SK-N-SH (cell line): ENCODE measurements around the gene BMP7. TPM values are rescaled to one million over a fixed set of nuclear protein-coding genes. Genes with fewer than 3 reads are reported as not detected.

ENCODE experiments used
- CTCF ChIA-PET: fragments of 300-600, 350-600 bp; formaldehyde crosslinking; extraction: SDS; loops from one replicate; lab custom pipeline; 2021; lab: Yijun Ruan, JAX
- POLR2A ChIA-PET: fragments of 350-600 bp; sonication (Branson Sonifier 250); formaldehyde crosslinking; extraction: SDS; loops from one replicate; lab custom pipeline; 2020; ENCODE audit warnings: antibody characterized with exemption, inconsistent platforms; lab: Yijun Ruan, JAX
- DNase-seq: peaks from one replicate; pipeline ENCODE4 v3.0.0; 2012
- H2AFZ ChIP-seq: fragments of 200-600 bp; sonication (generic); 2 replicates; pipeline ENCODE4 v1.8.1; 2016; ENCODE audit warnings: antibody characterized with exemption, mild to moderate bottlenecking, low read depth
- H3F3A ChIP-seq: fragments of 200-600 bp; sonication (generic); replicated peaks from 2 replicates; pipeline ENCODE3; 2016; ENCODE audit warnings: antibody characterized with exemption, mild to moderate bottlenecking; ENCODE audit not compliant: insufficient read depth
- H3K27ac ChIP-seq, 2 experiments: fragments of 200-500 bp in 1 of 2; fragments of 200-600 bp in 1 of 2; sonication (Bioruptor generic) in 1 of 2; sonication (generic), shearing (Covaris generic) in 1 of 2; 2 replicates each; pipeline versions ENCODE4 v1.5.1 to v1.6.1; 2014 to 2016; ENCODE audit warnings: low read depth in 2 of 2, inconsistent platforms in 1 of 2, low read length in 1 of 2, mild to moderate bottlenecking in 1 of 2, mixed read lengths in 1 of 2
- H3K27me3 ChIP-seq: fragments of 200-600 bp; sonication (generic), shearing (Covaris generic); 2 replicates; pipeline ENCODE4 v1.6.1; 2016; ENCODE audit warnings: mixed run types; ENCODE audit not compliant: insufficient read depth
- H3K36me3 ChIP-seq, 2 experiments: fragments of 200-500 bp in 1 of 2; fragments of 200-600 bp in 1 of 2; sonication (Bioruptor generic) in 1 of 2; sonication (generic) in 1 of 2; replicated peaks in 1 of 2; 2 replicates each; pipeline versions ENCODE3 to v1.5.1; 2014 to 2016; ENCODE audit warnings: low read length in 1 of 2, mild to moderate bottlenecking in 1 of 2; ENCODE audit not compliant: insufficient read depth in 2 of 2, control insufficient read depth in 1 of 2
- H3K4me1 ChIP-seq, 2 experiments: fragments of 200-500 bp in 1 of 2; fragments of 200-600 bp in 1 of 2; sonication (Bioruptor generic) in 1 of 2; sonication (generic), shearing (Covaris generic) in 1 of 2; 2 replicates each; pipeline versions ENCODE4 v1.5.1 to v1.6.1; 2014 to 2016; ENCODE audit warnings: low read depth in 1 of 2, low read length in 1 of 2, mixed run types in 1 of 2; ENCODE audit not compliant: insufficient read depth in 2 of 2, control insufficient read depth in 1 of 2
- H3K4me2 ChIP-seq: fragments of 200-600 bp; sonication (generic), shearing (Covaris generic); 2 replicates; pipeline ENCODE4 v1.6.1; 2017; ENCODE audit warnings: mixed run types
- H3K4me3 ChIP-seq, 2 experiments: fragments of 200-500 bp in 1 of 2; fragments of 200-600 bp in 1 of 2; sonication (Bioruptor generic) in 1 of 2; sonication (generic), shearing (Covaris generic) in 1 of 2; 2 replicates each; pipeline versions ENCODE4 v1.5.1 to v1.8.1; 2014 to 2016; ENCODE audit warnings: low read depth in 2 of 2, inconsistent platforms in 1 of 2, low read length in 1 of 2, mild to moderate bottlenecking in 1 of 2, mixed read lengths in 1 of 2, moderate library complexity in 1 of 2
- H3K79me2 ChIP-seq: fragments of 200-600 bp; sonication (generic); 2 replicates; pipeline ENCODE4 v1.8.1; 2017; ENCODE audit warnings: mild to moderate bottlenecking; ENCODE audit not compliant: insufficient read depth
- H3K9ac ChIP-seq: fragments of 200-600 bp; sonication (generic); 2 replicates; pipeline ENCODE4 v1.6.1; 2017; ENCODE audit warnings: mixed run types
- H3K9me2 ChIP-seq: fragments of 200-600 bp; sonication (generic); 2 replicates; pipeline ENCODE4 v1.6.1; 2017; ENCODE audit warnings: mixed run types
- H3K9me3 ChIP-seq: fragments of 200-600 bp; sonication (generic); 2 replicates; pipeline ENCODE4 v1.6.1; 2017; ENCODE audit warnings: mixed run types, mild to moderate bottlenecking, moderate library complexity
- H4K20me1 ChIP-seq: fragments of 200-600 bp; sonication (generic); 2 replicates; pipeline ENCODE4 v1.6.1; 2017; ENCODE audit warnings: mild to moderate bottlenecking, mixed run types; ENCODE audit not compliant: insufficient read depth
- JUND ChIP-seq: IDR thresholded peaks from 2 replicates; pipeline ENCODE4 v1.4.0; 2012
- MEF2A ChIP-seq: IDR thresholded peaks from 2 replicates; pipeline ENCODE4 v1.4.0; 2012; ENCODE audit warnings: low read depth, borderline replicate concordance
- RXRA ChIP-seq: IDR thresholded peaks from 2 replicates; pipeline ENCODE4 v1.4.0; 2012; ENCODE audit warnings: low read depth, mild to moderate bottlenecking, borderline replicate concordance
- SIN3A ChIP-seq: IDR thresholded peaks from 2 replicates; pipeline ENCODE4 v1.6.1; 2012; ENCODE audit warnings: low read depth, mild to moderate bottlenecking, low read length, moderate library complexity, borderline replicate concordance
- TEAD4 ChIP-seq: IDR thresholded peaks from 2 replicates; pipeline ENCODE4 v1.4.0; 2012; ENCODE audit warnings: mild to moderate bottlenecking, borderline replicate concordance; ENCODE audit not compliant: insufficient read depth
- WGBS: methylation state at CpG from one replicate; pipeline ENCODE4 v1.1.6; 2017; ENCODE audit warnings: low lambda C conversion rate; 5-methylcytosine and 5-hydroxymethylcytosine counted together
- polyA plus RNA-seq, 3 experiments: library from polyadenylated mRNA; depleted of rRNA; stranded (reverse); fragments of >200 nt; gene quantifications; 2 replicates each; pipeline ENCODE4 v1.2.3, GENCODE V29; 2012
- TF ChIP-seq, protein P1 (sequence below): IDR thresholded peaks from 2 replicates; pipeline ENCODE4 v1.6.1; 2012; ENCODE audit warnings: mild to moderate bottlenecking, low read depth, low read length, moderate library complexity
- TF ChIP-seq, protein P2 (sequence below): fragments of 150-350 bp; IDR thresholded peaks from 2 replicates; pipeline ENCODE4 v1.6.1; 2017; ENCODE audit warnings: antibody characterized with exemption, low read length, low read depth, borderline replicate concordance
- TF ChIP-seq, protein P3 (sequence below): IDR thresholded peaks from 2 replicates; pipeline ENCODE4 v1.4.0; 2012; ENCODE audit warnings: low read depth, borderline replicate concordance
- TF ChIP-seq, protein P4 (sequence below): IDR thresholded peaks from 2 replicates; pipeline ENCODE4; 2012
- TF ChIP-seq, protein P5 (sequence below): IDR thresholded peaks from 2 replicates; pipeline ENCODE4 v1.4.0; 2012; ENCODE audit warnings: low read depth, borderline replicate concordance
- TF ChIP-seq, protein P6 (sequence below): fragments of 200-600 bp; sonication (generic); IDR thresholded peaks from 2 replicates; pipeline ENCODE4 v1.6.1; 2017; ENCODE audit warnings: antibody characterized with exemption, mild to moderate bottlenecking, moderate library complexity
- TF ChIP-seq, protein P7 (sequence below): fragments of 150-350 bp; IDR thresholded peaks from 2 replicates; pipeline ENCODE4 v1.6.1; 2016; ENCODE audit warnings: mild to moderate bottlenecking, low read depth, low read length

The BMP7 gene
- polyA plus RNA-seq, 1 of the 3 experiments (the other 2 are of a cell fraction) = not detected

DNA sequence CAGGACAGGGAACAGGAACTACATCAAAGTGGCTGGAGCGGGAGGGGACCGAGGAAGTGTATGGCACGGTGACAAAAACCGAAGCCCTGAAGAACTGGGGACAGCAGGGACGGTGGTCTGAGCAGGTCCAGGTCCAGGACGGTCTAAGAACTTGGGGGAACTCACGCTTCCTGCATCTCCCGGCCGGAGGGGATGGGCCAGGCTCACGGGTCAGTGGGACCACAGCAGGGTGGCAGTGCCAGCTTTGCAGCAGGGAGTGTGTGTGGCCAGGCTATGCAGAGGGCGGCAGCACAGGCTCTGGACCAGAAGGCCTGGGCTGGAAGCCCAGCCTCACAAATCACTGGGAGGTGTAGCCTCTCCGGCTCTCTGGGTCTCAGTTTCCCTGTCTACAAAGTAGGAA is 123.8 kb downstream of the BMP7 start (continued):
- TF ChIP-seq, protein P1, sequence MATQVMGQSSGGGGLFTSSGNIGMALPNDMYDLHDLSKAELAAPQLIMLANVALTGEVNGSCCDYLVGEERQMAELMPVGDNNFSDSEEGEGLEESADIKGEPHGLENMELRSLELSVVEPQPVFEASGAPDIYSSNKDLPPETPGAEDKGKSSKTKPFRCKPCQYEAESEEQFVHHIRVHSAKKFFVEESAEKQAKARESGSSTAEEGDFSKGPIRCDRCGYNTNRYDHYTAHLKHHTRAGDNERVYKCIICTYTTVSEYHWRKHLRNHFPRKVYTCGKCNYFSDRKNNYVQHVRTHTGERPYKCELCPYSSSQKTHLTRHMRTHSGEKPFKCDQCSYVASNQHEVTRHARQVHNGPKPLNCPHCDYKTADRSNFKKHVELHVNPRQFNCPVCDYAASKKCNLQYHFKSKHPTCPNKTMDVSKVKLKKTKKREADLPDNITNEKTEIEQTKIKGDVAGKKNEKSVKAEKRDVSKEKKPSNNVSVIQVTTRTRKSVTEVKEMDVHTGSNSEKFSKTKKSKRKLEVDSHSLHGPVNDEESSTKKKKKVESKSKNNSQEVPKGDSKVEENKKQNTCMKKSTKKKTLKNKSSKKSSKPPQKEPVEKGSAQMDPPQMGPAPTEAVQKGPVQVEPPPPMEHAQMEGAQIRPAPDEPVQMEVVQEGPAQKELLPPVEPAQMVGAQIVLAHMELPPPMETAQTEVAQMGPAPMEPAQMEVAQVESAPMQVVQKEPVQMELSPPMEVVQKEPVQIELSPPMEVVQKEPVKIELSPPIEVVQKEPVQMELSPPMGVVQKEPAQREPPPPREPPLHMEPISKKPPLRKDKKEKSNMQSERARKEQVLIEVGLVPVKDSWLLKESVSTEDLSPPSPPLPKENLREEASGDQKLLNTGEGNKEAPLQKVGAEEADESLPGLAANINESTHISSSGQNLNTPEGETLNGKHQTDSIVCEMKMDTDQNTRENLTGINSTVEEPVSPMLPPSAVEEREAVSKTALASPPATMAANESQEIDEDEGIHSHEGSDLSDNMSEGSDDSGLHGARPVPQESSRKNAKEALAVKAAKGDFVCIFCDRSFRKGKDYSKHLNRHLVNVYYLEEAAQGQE = no peak
- TF ChIP-seq, protein P2, sequence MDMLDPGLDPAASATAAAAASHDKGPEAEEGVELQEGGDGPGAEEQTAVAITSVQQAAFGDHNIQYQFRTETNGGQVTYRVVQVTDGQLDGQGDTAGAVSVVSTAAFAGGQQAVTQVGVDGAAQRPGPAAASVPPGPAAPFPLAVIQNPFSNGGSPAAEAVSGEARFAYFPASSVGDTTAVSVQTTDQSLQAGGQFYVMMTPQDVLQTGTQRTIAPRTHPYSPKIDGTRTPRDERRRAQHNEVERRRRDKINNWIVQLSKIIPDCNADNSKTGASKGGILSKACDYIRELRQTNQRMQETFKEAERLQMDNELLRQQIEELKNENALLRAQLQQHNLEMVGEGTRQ = no peak

DNA sequence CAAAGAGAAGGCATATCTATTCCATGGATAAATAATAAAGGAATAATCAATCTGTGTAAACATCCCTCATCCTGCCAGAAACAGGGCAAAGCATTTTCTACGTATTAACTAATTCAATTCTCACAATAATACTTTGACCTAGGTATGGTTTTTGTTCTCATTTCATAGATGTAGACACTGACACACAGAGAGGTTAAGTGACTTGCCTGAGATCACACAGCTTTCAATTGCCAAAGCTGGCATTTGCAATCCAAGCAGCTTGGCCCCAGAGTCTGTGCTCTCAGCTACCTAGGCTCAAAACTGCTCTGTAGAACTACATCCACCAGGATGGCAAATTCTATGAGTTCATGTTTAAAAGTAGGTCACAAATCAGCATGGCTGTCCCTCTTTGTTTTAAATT is 124.9 kb downstream of the BMP7 start:
- no peaks in the 10 kb centered on the region for H3K79me2 ChIP-seq
- no peaks in the 10 kb centered on the region for H3F3A ChIP-seq
- TF ChIP-seq SIN3A = no peak
- POLR2A ChIA-PET = no interaction called here
- H2AFZ ChIP-seq = no peak overlapping the region
- no peak overlapping the region for H3K4me3 ChIP-seq
- no peak for DNase-seq
- H3K36me3 ChIP-seq = no peaks in the 10 kb centered on the region
- no peak overlapping the region for H3K4me2 ChIP-seq
- WGBS = 39% methylated on average over 1 of the region's 1 CpG
- H3K9me3 ChIP-seq = no peaks in the 10 kb centered on the region
- no peaks in the 10 kb centered on the region for H3K27me3 ChIP-seq
- H3K9me2 ChIP-seq = no peaks in the 10 kb centered on the region
- no peak overlapping the region for H3K27ac ChIP-seq
- peaks cover 0 to 17% of the 10 kb centered on the region in 2 experiments; a peak in 1 of 4 replicates for H3K4me1 ChIP-seq
- no peak overlapping the region for H3K9ac ChIP-seq
- no peaks in the 10 kb centered on the region for H4K20me1 ChIP-seq
- CTCF ChIA-PET = interaction anchor here (1.3 kb wide), 1 partner anchor 205 kb away, joined by 4 read pairs; no protein-coding TSS in a partner anchor

DNA sequence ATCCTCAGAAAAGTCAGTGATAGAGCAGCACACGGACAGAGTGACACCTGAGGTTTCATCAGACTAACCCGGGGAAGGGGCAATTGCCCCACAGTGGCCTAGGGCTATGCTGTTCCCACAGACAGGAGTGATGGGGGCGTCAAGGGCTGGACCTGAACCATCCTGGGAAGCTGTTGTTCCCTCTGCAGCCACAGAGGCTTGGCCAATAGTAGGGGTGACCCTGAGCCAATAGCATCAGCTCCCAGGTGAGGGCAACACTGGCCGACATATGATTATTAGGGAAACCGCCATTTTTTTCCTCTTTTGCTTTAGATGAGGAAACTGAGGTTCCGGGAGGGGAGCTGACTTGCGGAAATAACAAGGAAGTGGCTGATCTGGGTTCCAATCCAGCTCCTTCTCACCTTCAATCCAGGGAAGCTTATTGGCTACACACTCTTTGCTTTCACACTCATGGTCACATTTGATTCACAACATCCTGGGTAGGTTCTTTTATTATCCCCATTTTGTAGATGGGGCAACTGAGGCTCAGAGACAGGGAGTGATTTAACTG is 126.0 kb downstream of the BMP7 start:
- POLR2A ChIA-PET = no interaction called here
- no peak overlapping the region for H3K27ac ChIP-seq
- no peaks in the 10 kb centered on the region for H3K9me3 ChIP-seq
- H4K20me1 ChIP-seq = no peaks in the 10 kb centered on the region
- H3K27me3 ChIP-seq = no peaks in the 10 kb centered on the region
- CTCF ChIA-PET = interaction anchor here (1.3 kb wide), 1 partner anchor 50 kb away, joined by 3 read pairs; no protein-coding TSS in a partner anchor
- no peaks in the 10 kb centered on the region for H3F3A ChIP-seq
- DNase-seq = no peak
- no peak overlapping the region for H2AFZ ChIP-seq
- H3K36me3 ChIP-seq = no peaks in the 10 kb centered on the region
- 41% methylated on average over 7 of the region's 7 CpGs for WGBS
- H3K4me2 ChIP-seq = no peak overlapping the region
- H3K79me2 ChIP-seq = no peaks in the 10 kb centered on the region
- no peak overlapping the region for H3K4me3 ChIP-seq
- H3K9ac ChIP-seq = no peak overlapping the region
- no peaks in the 10 kb centered on the region for H3K9me2 ChIP-seq
- peaks cover 0 to 17% of the 10 kb centered on the region in 2 experiments; a peak in 1 of 4 replicates for H3K4me1 ChIP-seq
- TF ChIP-seq RXRA (no peak), JUND (no peak), TEAD4 (no peak), MEF2A (no peak)
- TF ChIP-seq, protein P3, sequence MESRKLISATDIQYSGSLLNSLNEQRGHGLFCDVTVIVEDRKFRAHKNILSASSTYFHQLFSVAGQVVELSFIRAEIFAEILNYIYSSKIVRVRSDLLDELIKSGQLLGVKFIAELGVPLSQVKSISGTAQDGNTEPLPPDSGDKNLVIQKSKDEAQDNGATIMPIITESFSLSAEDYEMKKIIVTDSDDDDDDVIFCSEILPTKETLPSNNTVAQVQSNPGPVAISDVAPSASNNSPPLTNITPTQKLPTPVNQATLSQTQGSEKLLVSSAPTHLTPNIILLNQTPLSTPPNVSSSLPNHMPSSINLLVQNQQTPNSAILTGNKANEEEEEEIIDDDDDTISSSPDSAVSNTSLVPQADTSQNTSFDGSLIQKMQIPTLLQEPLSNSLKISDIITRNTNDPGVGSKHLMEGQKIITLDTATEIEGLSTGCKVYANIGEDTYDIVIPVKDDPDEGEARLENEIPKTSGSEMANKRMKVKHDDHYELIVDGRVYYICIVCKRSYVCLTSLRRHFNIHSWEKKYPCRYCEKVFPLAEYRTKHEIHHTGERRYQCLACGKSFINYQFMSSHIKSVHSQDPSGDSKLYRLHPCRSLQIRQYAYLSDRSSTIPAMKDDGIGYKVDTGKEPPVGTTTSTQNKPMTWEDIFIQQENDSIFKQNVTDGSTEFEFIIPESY = no peak
- TF ChIP-seq, protein P4, sequence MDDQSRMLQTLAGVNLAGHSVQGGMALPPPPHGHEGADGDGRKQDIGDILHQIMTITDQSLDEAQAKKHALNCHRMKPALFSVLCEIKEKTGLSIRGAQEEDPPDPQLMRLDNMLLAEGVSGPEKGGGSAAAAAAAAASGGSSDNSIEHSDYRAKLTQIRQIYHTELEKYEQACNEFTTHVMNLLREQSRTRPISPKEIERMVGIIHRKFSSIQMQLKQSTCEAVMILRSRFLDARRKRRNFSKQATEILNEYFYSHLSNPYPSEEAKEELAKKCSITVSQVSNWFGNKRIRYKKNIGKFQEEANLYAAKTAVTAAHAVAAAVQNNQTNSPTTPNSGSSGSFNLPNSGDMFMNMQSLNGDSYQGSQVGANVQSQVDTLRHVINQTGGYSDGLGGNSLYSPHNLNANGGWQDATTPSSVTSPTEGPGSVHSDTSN = no peak
- TF ChIP-seq, protein P5, sequence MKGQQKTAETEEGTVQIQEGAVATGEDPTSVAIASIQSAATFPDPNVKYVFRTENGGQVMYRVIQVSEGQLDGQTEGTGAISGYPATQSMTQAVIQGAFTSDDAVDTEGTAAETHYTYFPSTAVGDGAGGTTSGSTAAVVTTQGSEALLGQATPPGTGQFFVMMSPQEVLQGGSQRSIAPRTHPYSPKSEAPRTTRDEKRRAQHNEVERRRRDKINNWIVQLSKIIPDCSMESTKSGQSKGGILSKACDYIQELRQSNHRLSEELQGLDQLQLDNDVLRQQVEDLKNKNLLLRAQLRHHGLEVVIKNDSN = no peak
- TF ChIP-seq, protein P6, sequence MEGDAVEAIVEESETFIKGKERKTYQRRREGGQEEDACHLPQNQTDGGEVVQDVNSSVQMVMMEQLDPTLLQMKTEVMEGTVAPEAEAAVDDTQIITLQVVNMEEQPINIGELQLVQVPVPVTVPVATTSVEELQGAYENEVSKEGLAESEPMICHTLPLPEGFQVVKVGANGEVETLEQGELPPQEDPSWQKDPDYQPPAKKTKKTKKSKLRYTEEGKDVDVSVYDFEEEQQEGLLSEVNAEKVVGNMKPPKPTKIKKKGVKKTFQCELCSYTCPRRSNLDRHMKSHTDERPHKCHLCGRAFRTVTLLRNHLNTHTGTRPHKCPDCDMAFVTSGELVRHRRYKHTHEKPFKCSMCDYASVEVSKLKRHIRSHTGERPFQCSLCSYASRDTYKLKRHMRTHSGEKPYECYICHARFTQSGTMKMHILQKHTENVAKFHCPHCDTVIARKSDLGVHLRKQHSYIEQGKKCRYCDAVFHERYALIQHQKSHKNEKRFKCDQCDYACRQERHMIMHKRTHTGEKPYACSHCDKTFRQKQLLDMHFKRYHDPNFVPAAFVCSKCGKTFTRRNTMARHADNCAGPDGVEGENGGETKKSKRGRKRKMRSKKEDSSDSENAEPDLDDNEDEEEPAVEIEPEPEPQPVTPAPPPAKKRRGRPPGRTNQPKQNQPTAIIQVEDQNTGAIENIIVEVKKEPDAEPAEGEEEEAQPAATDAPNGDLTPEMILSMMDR = no peak
- TF ChIP-seq, protein P7, sequence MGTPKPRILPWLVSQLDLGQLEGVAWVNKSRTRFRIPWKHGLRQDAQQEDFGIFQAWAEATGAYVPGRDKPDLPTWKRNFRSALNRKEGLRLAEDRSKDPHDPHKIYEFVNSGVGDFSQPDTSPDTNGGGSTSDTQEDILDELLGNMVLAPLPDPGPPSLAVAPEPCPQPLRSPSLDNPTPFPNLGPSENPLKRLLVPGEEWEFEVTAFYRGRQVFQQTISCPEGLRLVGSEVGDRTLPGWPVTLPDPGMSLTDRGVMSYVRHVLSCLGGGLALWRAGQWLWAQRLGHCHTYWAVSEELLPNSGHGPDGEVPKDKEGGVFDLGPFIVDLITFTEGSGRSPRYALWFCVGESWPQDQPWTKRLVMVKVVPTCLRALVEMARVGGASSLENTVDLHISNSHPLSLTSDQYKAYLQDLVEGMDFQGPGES = no peak
